Tibial nerve (tissue), 4 donors: ENCODE data around the gene SERPINA4. TPM values are rescaled to one million over a fixed set of nuclear protein-coding genes. Genes with fewer than 3 reads are reported as not detected.

Experiments used
- DNase-seq, 2 donors: peaks; one replicate each; pipeline ENCODE4 v3.0.0-alpha.2; 2019; ENCODE audit warnings: low spot score in 2 of 2
- H3K27ac ChIP-seq, 4 donors: fragments of 200-600 bp; sonication (generic) in 3 of 4; one replicate each; pipeline ENCODE4 v1.5.1; 2017 to 2019; ENCODE audit warnings: mild to moderate bottlenecking in 1 of 4
- H3K27me3 ChIP-seq, 2 donors: fragments of 200-600 bp; sonication (generic) in 1 of 2; one replicate each; pipeline versions ENCODE4 v1.5.1 to v1.6.0; 2017 to 2019
- H3K36me3 ChIP-seq, 3 donors: fragments of 200-600 bp; sonication (generic); one replicate each; pipeline ENCODE4 v1.5.1; 2018 to 2019
- H3K4me1 ChIP-seq, 4 donors: fragments of 200-600 bp; sonication (generic) in 3 of 4; one replicate each; pipeline ENCODE4 v1.5.1; 2017 to 2019
- H3K4me3 ChIP-seq, 4 donors: fragments of 200-600 bp; sonication (generic) in 3 of 4; one replicate each; pipeline ENCODE4 v1.5.1; 2017 to 2019; ENCODE audit warnings: mild to moderate bottlenecking in 1 of 4, moderate library complexity in 1 of 4
- H3K9me3 ChIP-seq, 4 donors: fragments of 200-600 bp; sonication (generic) in 3 of 4; one replicate each; pipeline ENCODE4 v1.5.1; 2017 to 2019
- CTCF ChIP-seq, 5 experiments: fragments of 200-600 bp in 3 of 5; fragments of 450-650 bp in 2 of 5; sonication (generic) in 3 of 5; IDR thresholded peaks; one replicate each; pipeline ENCODE4 v1.5.1; 2016 to 2019; ENCODE audit warnings: antibody characterized with exemption in 5 of 5, mild to moderate bottlenecking in 3 of 5, moderate library complexity in 2 of 5
- EP300 ChIP-seq, 2 donors: sonication (generic); formaldehyde crosslinking; IDR thresholded peaks; one replicate each; pipeline ENCODE4 v1.6.1; 2017; ENCODE audit warnings: antibody characterized with exemption in 2 of 2, mild to moderate bottlenecking in 1 of 2
- POLR2A ChIP-seq, 2 donors: fragments of 450-650 bp; IDR thresholded peaks; one replicate each; pipeline ENCODE4 v1.6.1; 2017; ENCODE audit warnings: antibody characterized with exemption in 2 of 2, mild to moderate bottlenecking in 2 of 2, moderate library complexity in 2 of 2
- WGBS, 2 donors: methylation state at CpG; one replicate each; pipeline ENCODE4 v1.1.5; 2018; 5-methylcytosine and 5-hydroxymethylcytosine counted together
- total RNA-seq, 4 donors: library from RNA; depleted of rRNA; stranded (reverse); fragments of >200 nt; gene quantifications; one replicate each; pipeline ENCODE4 v1.1.0, GENCODE V29; 2016

The SERPINA4 gene
- total RNA-seq, 4 donors from 2014 or later, result not detected

- no peak for DNase-seq
- 96% methylated on average over 3 of the region's 3 CpGs for WGBS, 2 donors
- TF ChIP-seq POLR2A (IDR thresholded peaks at IDR 0.05), result no peak
- TF ChIP-seq CTCF (IDR thresholded peaks at IDR 0.05), result no peak
- TF ChIP-seq EP300 (IDR thresholded peaks at IDR 0.05), result no peak
- no peaks in the 10 kb centered on the region for H3K27me3 ChIP-seq
- peaks cover 0 to 84% (median 0%) of the 10 kb centered on the region in 3 donors for H3K36me3 ChIP-seq
- no peak overlapping the region for H3K27ac ChIP-seq
- no peak overlapping the region for H3K4me3 ChIP-seq
- H3K4me1 ChIP-seq, result peaks cover 0 to 16% (median 0%) of the 10 kb centered on the region in 4 donors
- H3K9me3 ChIP-seq, result peaks cover 0 to 45% (median 13%) of the 10 kb centered on the region in 4 donors
These were observed 57.0 kb downstream of the SERPINA4 start for GRCh38 chr14:94617988-94618822.

GRCh38 chr14:94619297-94619696 is 58.1 kb downstream of the SERPINA4 start:
- no peak overlapping the region for H3K4me3 ChIP-seq
- peaks cover 0 to 5% (median 0%) of the 10 kb centered on the region in 4 donors for H3K4me1 ChIP-seq
- peaks cover 0 to 45% (median 13%) of the 10 kb centered on the region in 4 donors for H3K9me3 ChIP-seq
- TF ChIP-seq POLR2A (IDR thresholded peaks at IDR 0.05) (no peak), EP300 (IDR thresholded peaks at IDR 0.05) (no peak), CTCF (IDR thresholded peaks at IDR 0.05) (no peak)
- peaks cover 0 to 95% (median 0%) of the 10 kb centered on the region in 3 donors for H3K36me3 ChIP-seq
- no peak for DNase-seq
- WGBS, 2 donors, result 83 to 92% methylated on average over 6 of the region's 6 CpGs
- H3K27ac ChIP-seq, result no peak overlapping the region
- peaks cover 0 to 4% of the 10 kb centered on the region in 2 donors for H3K27me3 ChIP-seq

Other genes starting within 250 kb of the SERPINA4 start
- gene SERPINA6, start 238.1 kb upstream of the SERPINA4 start, total RNA-seq, result under 1 TPM in 1 of 4 donors, not detected in 3; 0.63 TPM
- not detected for gene SERPINA2, start 194.7 kb upstream of the SERPINA4 start, total RNA-seq
- 10 to 100 TPM in 2 of 4 donors, 1 to 10 TPM in 2; 5.7 to 13.9 (median 9.0) TPM for gene SERPINA1, start 172.8 kb upstream of the SERPINA4 start, total RNA-seq
- not detected for gene SERPINA11, start 108.6 kb upstream of the SERPINA4 start, total RNA-seq
- not detected for gene SERPINA9, start 85.2 kb upstream of the SERPINA4 start, total RNA-seq
- gene SERPINA12, start 52.0 kb upstream of the SERPINA4 start, total RNA-seq, result not detected
- 10 to 100 TPM in 2 of 4 donors, 1 to 10 TPM in 2; 6.5 to 28.0 (median 10.2) TPM for gene SERPINA5, start 20.0 kb downstream of the SERPINA4 start, total RNA-seq
- gene SERPINA3, start 50.9 kb downstream of the SERPINA4 start, total RNA-seq, result 100 to 1,000 TPM in 2 of 4 donors, 10 to 100 TPM in 2; 85.0 to 339 (median 171) TPM
- gene GSC, start 208.7 kb downstream of the SERPINA4 start, total RNA-seq, result 10 to 100 TPM in 1 of 4 donors, 1 to 10 TPM in 2, under 1 TPM in 1; 0.44 to 13.1 (median 2.2) TPM